Peyer's patch (tissue), 4 donors: ENCODE data around the gene PXK.

Source experiments
- CTCF ChIP-seq, 6 experiments: fragments of 450-650 bp in 4 of 6; fragments of 200-600 bp in 2 of 6; sonication (generic) in 1 of 6; IDR thresholded peaks; one replicate each; pipeline ENCODE4 v1.5.1; 2017 to 2019; ENCODE audit warnings: antibody characterized with exemption in 6 of 6, mild to moderate bottlenecking in 3 of 6, moderate library complexity in 1 of 6
- POLR2A ChIP-seq, 2 donors: fragments of 450-650 bp; IDR thresholded peaks; one replicate each; pipeline ENCODE4 v1.5.1; 2017; ENCODE audit warnings: antibody characterized with exemption in 2 of 2, mild to moderate bottlenecking in 2 of 2, moderate library complexity in 2 of 2

- no peak for TF ChIP-seq CTCF (IDR thresholded peaks at IDR 0.05)
- no peak for TF ChIP-seq POLR2A (IDR thresholded peaks at IDR 0.05)
These were observed 33.6 kb upstream of the PXK start for GRCh38 chr3:58299075-58299474.
